Naive thymus-derived CD4-positive, alpha-beta T cell (primary cell): Measurements from ENCODE around the gene THBD. TPM values are rescaled to one million over a fixed set of nuclear protein-coding genes. Genes with fewer than 3 reads are reported as not detected.

Experiments used
- ATAC-seq: fragments of 150-1000 bp; cut with Tn5 transposase; 2 replicates; pipeline ENCODE4 v1.10.0; 2021; ENCODE audit warnings: mild to moderate bottlenecking, moderate library complexity
- CTCF ChIA-PET: fragments of 350-600 bp; sonication (Branson Sonifier 250); formaldehyde crosslinking; loops from one replicate; lab custom pipeline; 2021; ENCODE audit warnings: antibody characterized with exemption; lab: Charles Lee
- POLR2A ChIA-PET: fragments of 350-600 bp; sonication (Branson Sonifier 250); formaldehyde crosslinking; loops from one replicate; lab custom pipeline; 2021; ENCODE audit warnings: antibody characterized with exemption, inconsistent platforms; lab: Charles Lee
- DNase-seq, 9 donors: peaks; one replicate each; pipeline versions ENCODE4 v3.0.0 to v3.0.0-alpha.2; 2020 to 2022; ENCODE audit warnings: mixed read lengths in 1 of 9
- H3K27ac ChIP-seq: one replicate; pipeline ENCODE4 v1.7.0; 2013; ENCODE audit warnings: mild to moderate bottlenecking, low read depth, low read length, moderate library complexity
- H3K27me3 ChIP-seq, 2 donors: one replicate each; pipeline ENCODE4 v1.7.0; 2013; ENCODE audit warnings: low read length in 2 of 2, mild to moderate bottlenecking in 2 of 2, moderate library complexity in 2 of 2; ENCODE audit not compliant: control insufficient read depth in 2 of 2, insufficient read depth in 2 of 2
- H3K36me3 ChIP-seq, 3 experiments: 1 replicate in 2 of 3; 2 replicates in 1 of 3; pipeline ENCODE4 v1.7.0; 2013; ENCODE audit warnings: low read length in 3 of 3, mild to moderate bottlenecking in 3 of 3, moderate library complexity in 1 of 3; ENCODE audit not compliant: insufficient read depth in 3 of 3, control insufficient read depth in 2 of 3
- H3K4me1 ChIP-seq, 2 donors: one replicate each; pipeline ENCODE4 v1.7.0; 2013; ENCODE audit warnings: low read length in 2 of 2, mild to moderate bottlenecking in 2 of 2, moderate library complexity in 1 of 2; ENCODE audit not compliant: control insufficient read depth in 2 of 2, insufficient read depth in 2 of 2
- H3K4me3 ChIP-seq: 2 replicates; pipeline ENCODE4 v1.7.0; 2013; ENCODE audit warnings: mild to moderate bottlenecking, low read length
- H3K9me3 ChIP-seq, 3 experiments: 1 replicate in 2 of 3; 2 replicates in 1 of 3; pipeline ENCODE4 v1.7.0; 2013; ENCODE audit warnings: low read length in 3 of 3; ENCODE audit not compliant: control insufficient read depth in 2 of 3
- H3K27ac Mint-ChIP-seq, 9 donors: one replicate each; pipeline ENCODE4 v1.8.0; 2020 to 2022; ENCODE audit warnings: mixed read lengths in 9 of 9, mild to moderate bottlenecking in 8 of 9, moderate library complexity in 5 of 9, inconsistent platforms in 2 of 9
- H3K27me3 Mint-ChIP-seq, 5 donors: one replicate each; pipeline ENCODE4 v1.8.0; 2021 to 2022; ENCODE audit warnings: mixed read lengths in 5 of 5, mild to moderate bottlenecking in 1 of 5
- H3K36me3 Mint-ChIP-seq, 5 donors: one replicate each; pipeline ENCODE4 v1.8.0; 2020 to 2022; ENCODE audit warnings: mixed read lengths in 5 of 5, mild to moderate bottlenecking in 3 of 5, inconsistent platforms in 1 of 5
- H3K4me1 Mint-ChIP-seq, 7 donors: one replicate each; pipeline ENCODE4 v1.8.0; 2020 to 2022; ENCODE audit warnings: mixed read lengths in 7 of 7, mild to moderate bottlenecking in 3 of 7, inconsistent platforms in 1 of 7
- H3K4me3 Mint-ChIP-seq, 10 donors: one replicate each; pipeline ENCODE4 v1.8.0; 2020 to 2022; ENCODE audit warnings: mild to moderate bottlenecking in 10 of 10, mixed read lengths in 10 of 10, moderate library complexity in 6 of 10, inconsistent platforms in 2 of 10
- H3K9me3 Mint-ChIP-seq, 11 donors: one replicate each; pipeline ENCODE4 v1.8.0; 2020 to 2022; ENCODE audit warnings: mixed read lengths in 11 of 11, mild to moderate bottlenecking in 4 of 11, inconsistent platforms in 1 of 11, moderate library complexity in 1 of 11
- intact Hi-C, 2 donors: fragments of 100-400 bp; cut with micrococcal nuclease; formaldehyde crosslinking; loops; one replicate each; pipeline ENCODE4 v1.15.1; 2023
- polyA plus RNA-seq, 2 donors: library from polyadenylated mRNA; unstranded; fragments of 300-500 nt; fragmentation: Illumina TruSeq; gene quantifications; one replicate each; pipeline ENCODE4 v1.2.3, GENCODE V29; 2021
- total RNA-seq, 6 experiments: library from RNA in 5 of 6; stranded (reverse) in 5 of 6; gene quantifications; 1 replicate in 5 of 6; 2 replicates in 1 of 6; pipeline ENCODE4 v1.2.3 and lab custom pipeline; 2021 to 2026

The THBD gene
- total RNA-seq (10 to 100 TPM in 1 of 5 experiments, 1 to 10 TPM in 1, under 1 TPM in 2, not detected in 1; 0.54 to 14.6 (median 4.2) TPM), polyA plus RNA-seq (not detected), total RNA-seq (lab: John Stamatoyannopoulos, UW) (0.40 reads per million)

DNA sequence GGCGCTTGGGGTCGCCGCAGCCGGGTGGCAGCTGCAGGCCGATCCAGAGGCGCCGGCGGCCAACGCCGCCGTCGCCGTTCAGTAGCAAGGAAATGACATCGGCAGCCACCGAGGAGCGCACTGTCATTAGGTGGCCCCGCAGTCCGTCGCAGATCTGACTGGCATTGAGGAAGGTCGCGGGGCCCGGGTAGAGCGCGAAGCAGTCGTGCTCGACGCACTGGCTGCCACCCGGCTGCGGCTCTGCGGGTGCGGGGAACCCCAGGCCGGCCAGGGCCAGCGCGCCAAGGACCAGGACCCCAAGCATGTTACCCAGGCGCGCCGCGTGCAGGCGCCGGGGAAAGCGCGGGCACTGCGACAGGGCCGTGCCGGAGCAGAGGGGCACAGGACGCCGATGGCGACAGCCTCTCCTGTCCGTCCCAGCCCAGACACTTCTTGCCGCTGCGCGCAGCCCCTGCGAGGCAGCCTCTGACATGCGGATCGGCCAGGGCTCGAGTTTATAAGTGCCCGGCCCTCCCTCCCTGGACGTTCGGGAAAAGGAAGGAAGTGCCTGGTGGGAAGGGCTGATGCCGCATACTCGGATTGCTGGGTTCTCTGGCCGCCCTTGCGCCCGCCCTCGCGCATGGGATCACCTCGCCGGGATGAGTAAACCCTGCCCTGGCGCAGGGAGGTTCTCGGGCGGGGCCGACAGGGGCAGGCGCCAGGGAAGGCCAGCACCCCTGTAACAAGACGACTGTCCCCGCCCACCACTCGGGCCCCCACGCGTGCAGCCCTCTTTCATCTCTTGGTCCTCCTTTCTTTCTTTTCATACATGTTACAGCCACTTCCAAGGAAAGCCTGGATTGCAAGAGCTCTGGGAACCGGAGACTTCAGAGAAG, at the start of gene THBD:
Gene THBD (minus strand): TSS at position 472 of the 875 bp plus-strand sequence. CDS start 168 bp downstream, at position 304.
- POLR2A ChIA-PET, result no interaction called here
- Mint-ChIP-seq H3K27me3 (peaks cover 41 to 73% (median 53%) of the 10 kb centered on the region in 5 donors), H3K36me3 (peaks cover 0 to 3% (median 0%) of the 10 kb centered on the region in 5 donors), H3K27ac (no peak within 1 kb of the TSS), H3K4me1 (peaks cover 0 to 15% (median 6%) of the 10 kb centered on the region in 7 donors), H3K9me3 (peaks cover 0 to 6% (median 0%) of the 10 kb centered on the region in 11 donors), H3K4me3 (peak within 1 kb of the TSS in 3 of 10 donors; percentile 21 to 60 (median 31))
- Histone ChIP-seq H3K36me3 (no peaks in the 10 kb centered on the region), H3K27ac (no peak within 1 kb of the TSS), H3K4me1 (no peaks in the 10 kb centered on the region), H3K9me3 (no peaks in the 10 kb centered on the region), H3K4me3 (no peak within 1 kb of the TSS), H3K27me3 (peaks cover 0 to 2% of the 10 kb centered on the region in 2 donors)
- peak; percentile 47 for ATAC-seq
- intact Hi-C loops, result loop anchor here in 1 of 2 donors (2.0 to 10.0 kb wide), 2 partner anchors 185 to 295 kb away; no protein-coding TSS in a partner anchor
- CTCF ChIA-PET, result no interaction called here
- peak in 1 of 9 donors; percentile 30 for DNase-seq

DNA sequence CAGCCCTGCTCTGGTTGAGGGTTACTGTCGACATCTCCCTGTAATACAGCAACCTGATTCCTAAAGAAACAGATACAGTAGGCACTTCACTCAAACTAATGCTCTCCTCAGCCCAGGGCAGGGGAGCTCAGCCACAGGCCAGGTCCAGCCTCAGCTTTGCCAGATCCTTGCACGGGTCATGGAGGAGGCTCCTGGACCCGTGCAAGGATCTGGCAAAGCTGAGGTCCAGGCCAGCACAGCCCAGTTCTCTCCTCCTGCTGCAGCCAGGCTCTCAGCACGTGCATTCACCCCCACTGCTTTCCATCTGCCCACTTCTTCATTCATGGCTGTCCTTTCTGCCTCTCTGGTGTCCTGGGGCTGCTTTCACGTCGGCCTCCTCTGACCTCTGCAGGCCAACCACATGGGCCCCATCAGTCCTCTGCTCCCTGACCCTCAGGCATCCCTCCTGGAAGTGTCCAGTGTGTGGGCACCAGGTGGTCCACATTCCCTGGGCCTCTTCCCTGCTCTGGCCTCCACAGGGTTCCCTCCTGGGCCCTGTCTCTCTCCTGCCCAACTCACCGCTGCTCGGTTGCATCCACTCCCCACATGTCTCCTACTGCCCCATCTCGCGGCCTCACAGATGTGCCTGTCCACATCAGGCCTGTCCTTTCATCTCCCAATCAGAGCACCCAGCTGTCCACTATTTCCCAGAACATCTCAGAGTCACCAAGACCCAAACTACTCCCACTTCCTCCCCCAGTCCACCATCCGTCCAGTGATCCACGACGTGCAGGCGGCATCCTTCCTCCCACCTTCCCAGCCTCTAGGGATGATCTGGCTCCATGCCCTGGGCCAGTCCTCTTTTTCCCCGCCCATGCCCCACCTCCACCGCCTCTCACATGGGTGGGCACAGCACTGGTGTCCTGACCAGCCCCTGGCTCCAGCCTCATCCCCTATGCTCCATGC, 48.4 kb upstream of the THBD start:
- no peak overlapping the region for H3K4me3 ChIP-seq
- intact Hi-C loops, result no loop called here
- no peaks in the 10 kb centered on the region for H3K36me3 ChIP-seq
- H3K27me3 Mint-ChIP-seq, result peaks cover 0 to 26% (median 4%) of the 10 kb centered on the region in 5 donors
- no peak overlapping the region for H3K27ac ChIP-seq
- no peaks in the 10 kb centered on the region for H3K27me3 ChIP-seq
- no peaks in the 10 kb centered on the region for H3K4me1 ChIP-seq
- no peak overlapping the region for H3K4me3 Mint-ChIP-seq
- H3K27ac Mint-ChIP-seq, result no peak overlapping the region
- no peaks in the 10 kb centered on the region for H3K36me3 Mint-ChIP-seq
- peaks cover 0 to 7% (median 0%) of the 10 kb centered on the region in 7 donors for H3K4me1 Mint-ChIP-seq
- POLR2A ChIA-PET, result no interaction called here
- ATAC-seq (no peak), DNase-seq (no peak)
- CTCF ChIA-PET, result no interaction called here
- H3K9me3 ChIP-seq, result no peaks in the 10 kb centered on the region
- no peaks in the 10 kb centered on the region for H3K9me3 Mint-ChIP-seq

DNA sequence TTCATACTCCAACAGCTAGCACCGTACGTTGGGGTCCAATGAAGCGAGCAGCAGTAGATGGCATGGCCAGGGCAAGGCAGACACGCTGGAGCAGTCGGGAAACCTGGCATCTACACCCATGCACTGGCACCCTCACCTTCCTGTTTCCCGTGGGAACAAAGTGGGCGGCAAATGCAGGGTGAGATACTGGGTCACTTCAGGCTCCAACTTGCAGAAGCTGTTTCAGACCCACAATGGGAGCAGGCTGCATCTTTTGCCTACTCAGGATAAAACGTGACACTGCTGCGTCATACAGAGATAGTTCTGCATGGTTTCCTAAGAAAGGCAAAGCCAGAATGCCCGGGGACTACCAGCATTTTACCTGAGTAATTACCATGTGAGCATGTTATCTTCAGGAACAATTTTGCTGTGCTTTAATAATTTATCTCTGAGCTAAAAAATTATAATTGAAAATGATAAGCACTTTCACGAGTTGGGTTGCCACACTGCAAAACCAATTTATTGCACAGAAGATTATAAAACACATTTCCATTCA, 47.6 kb upstream of the THBD start:
- Mint-ChIP-seq H3K27ac (no peak overlapping the region), H3K27me3 (peaks cover 0 to 26% (median 4%) of the 10 kb centered on the region in 5 donors), H3K4me1 (peaks cover 0 to 7% (median 0%) of the 10 kb centered on the region in 7 donors), H3K36me3 (no peaks in the 10 kb centered on the region), H3K9me3 (no peaks in the 10 kb centered on the region), H3K4me3 (no peak overlapping the region)
- Histone ChIP-seq H3K36me3 (no peaks in the 10 kb centered on the region), H3K27me3 (no peaks in the 10 kb centered on the region), H3K4me3 (no peak overlapping the region), H3K4me1 (no peaks in the 10 kb centered on the region), H3K27ac (no peak overlapping the region), H3K9me3 (no peaks in the 10 kb centered on the region)
- ChIA-PET CTCF (interaction anchor here (0.7 kb wide), 1 partner anchor 8 kb away, joined by 3 read pairs; no protein-coding TSS in a partner anchor), POLR2A (no interaction called here)
- intact Hi-C loops, result no loop called here
- ATAC-seq (no peak), DNase-seq (no peak)

DNA sequence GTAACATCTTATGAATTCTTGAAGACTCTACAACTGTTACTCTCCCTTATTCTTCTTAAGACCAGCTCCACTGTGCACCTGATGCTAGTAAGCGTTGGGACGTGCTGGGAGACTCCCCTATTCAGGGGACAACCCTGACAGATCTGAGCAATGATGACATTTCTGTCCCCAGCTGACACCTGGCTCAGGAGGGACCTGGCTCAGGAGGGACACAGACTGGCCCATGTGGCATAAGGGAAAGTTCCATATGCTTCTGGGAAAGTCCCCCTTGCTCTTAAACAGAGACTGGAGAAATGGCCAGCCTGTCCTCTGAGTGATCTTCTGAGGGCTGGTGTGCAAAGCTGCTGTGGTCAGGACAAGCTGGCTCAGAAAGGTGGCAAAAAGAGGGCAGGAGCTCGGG, 46.6 kb upstream of the THBD start:
- H3K4me1 Mint-ChIP-seq, result peaks cover 0 to 6% (median 0%) of the 10 kb centered on the region in 7 donors
- no peaks in the 10 kb centered on the region for H3K4me1 ChIP-seq
- no peak overlapping the region for H3K27ac Mint-ChIP-seq
- H3K27me3 ChIP-seq, result no peaks in the 10 kb centered on the region
- H3K36me3 ChIP-seq, result no peaks in the 10 kb centered on the region
- CTCF ChIA-PET, result no interaction called here
- peaks cover 0 to 26% (median 4%) of the 10 kb centered on the region in 5 donors for H3K27me3 Mint-ChIP-seq
- no peak for DNase-seq
- no peak overlapping the region for H3K4me3 Mint-ChIP-seq
- H3K9me3 Mint-ChIP-seq, result no peaks in the 10 kb centered on the region
- H3K4me3 ChIP-seq, result no peak overlapping the region
- no peak for ATAC-seq
- H3K27ac ChIP-seq, result no peak overlapping the region
- H3K9me3 ChIP-seq, result no peaks in the 10 kb centered on the region
- H3K36me3 Mint-ChIP-seq, result no peaks in the 10 kb centered on the region
- POLR2A ChIA-PET, result no interaction called here
- intact Hi-C loops, result no loop called here

- Histone ChIP-seq H3K4me3 (no peak overlapping the region), H3K36me3 (no peaks in the 10 kb centered on the region), H3K9me3 (no peaks in the 10 kb centered on the region), H3K27ac (no peak overlapping the region), H3K27me3 (no peaks in the 10 kb centered on the region), H3K4me1 (no peaks in the 10 kb centered on the region)
- H3K4me1 Mint-ChIP-seq, result peaks cover 0 to 6% (median 0%) of the 10 kb centered on the region in 7 donors
- no peaks in the 10 kb centered on the region for H3K36me3 Mint-ChIP-seq
- ChIA-PET CTCF (no interaction called here), POLR2A (no interaction called here)
- H3K27ac Mint-ChIP-seq, result no peak overlapping the region
- ATAC-seq (no peak), DNase-seq (no peak)
- H3K4me3 Mint-ChIP-seq, result no peak overlapping the region
- H3K9me3 Mint-ChIP-seq, result no peaks in the 10 kb centered on the region
- intact Hi-C loops, result no loop called here
- H3K27me3 Mint-ChIP-seq, result peaks cover 0 to 22% (median 4%) of the 10 kb centered on the region in 5 donors
Observed at GRCh38 chr20:23095499-23095898, 46.0 kb upstream of the THBD start.

GRCh38 chr20:23094927-23095326, 45.5 kb upstream of the THBD start:
- POLR2A ChIA-PET, result no interaction called here

More at GRCh38 chr20:23094927-23095326, 45.5 kb upstream of the THBD start:
- no peak overlapping the region for H3K27ac Mint-ChIP-seq
- Histone ChIP-seq H3K27ac (no peak overlapping the region), H3K4me3 (no peak overlapping the region), H3K9me3 (no peaks in the 10 kb centered on the region), H3K27me3 (no peaks in the 10 kb centered on the region), H3K4me1 (no peaks in the 10 kb centered on the region), H3K36me3 (no peaks in the 10 kb centered on the region)
- CTCF ChIA-PET, result no interaction called here
- H3K27me3 Mint-ChIP-seq, result peaks cover 0 to 20% (median 4%) of the 10 kb centered on the region in 5 donors
- no peak overlapping the region for H3K4me3 Mint-ChIP-seq
- intact Hi-C loops, result no loop called here
- DNase-seq, result no peak
- ATAC-seq, result peak; percentile 26
- H3K36me3 Mint-ChIP-seq, result no peaks in the 10 kb centered on the region
- no peaks in the 10 kb centered on the region for H3K9me3 Mint-ChIP-seq
- peaks cover 0 to 6% (median 0%) of the 10 kb centered on the region in 7 donors for H3K4me1 Mint-ChIP-seq
